Effector CD4-positive, alpha-beta T cell (primary cell): ENCODE results near the gene ITIH3.

ENCODE experiments used
- DNase-seq: peaks from one replicate; pipeline ENCODE4 v3.0.0-alpha.2; 2020

Gene ITIH3

GRCh38 chr3:52779837-52780585 lies 14.6 kb upstream of the ITIH3 start:
- DNase-seq, result no peak

GRCh38 chr3:52781741-52782140 lies 12.9 kb upstream of the ITIH3 start:
- no peak for DNase-seq

- DNase-seq, result no peak
Observed at GRCh38 chr3:52782412-52783210, 12.0 kb upstream of the ITIH3 start.

- no peak for DNase-seq
Observed at GRCh38 chr3:52783211-52783555, 11.4 kb upstream of the ITIH3 start.

DNA sequence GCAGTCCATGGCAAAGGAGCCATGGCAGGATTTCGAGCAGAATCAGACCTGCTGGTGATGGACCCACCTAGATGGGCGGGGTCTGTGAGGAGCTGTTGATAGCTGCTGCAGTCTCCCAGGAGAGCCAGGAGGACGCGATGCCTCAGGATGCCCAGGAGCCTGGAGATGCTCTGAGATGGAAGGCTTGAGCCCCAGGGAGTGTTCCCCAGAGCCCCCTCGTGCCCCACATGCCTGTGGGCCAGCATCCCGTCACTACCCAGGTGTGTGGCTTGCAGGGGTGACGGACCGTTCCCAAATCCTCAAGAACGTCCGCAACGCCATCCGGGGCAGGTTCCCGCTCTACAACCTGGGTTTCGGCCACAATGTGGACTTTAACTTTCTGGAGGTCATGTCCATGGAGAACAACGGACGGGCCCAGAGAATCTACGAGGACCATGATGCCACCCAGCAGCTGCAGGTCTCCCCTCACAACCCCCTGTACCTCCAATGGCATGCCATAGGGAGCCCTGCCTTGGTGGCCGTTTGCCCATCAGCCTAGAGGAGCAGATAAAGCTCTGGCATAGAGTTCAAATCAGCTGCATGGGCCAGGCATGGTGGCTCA lies 10.5 kb upstream of the ITIH3 start:
- DNase-seq, result no peak

DNA sequence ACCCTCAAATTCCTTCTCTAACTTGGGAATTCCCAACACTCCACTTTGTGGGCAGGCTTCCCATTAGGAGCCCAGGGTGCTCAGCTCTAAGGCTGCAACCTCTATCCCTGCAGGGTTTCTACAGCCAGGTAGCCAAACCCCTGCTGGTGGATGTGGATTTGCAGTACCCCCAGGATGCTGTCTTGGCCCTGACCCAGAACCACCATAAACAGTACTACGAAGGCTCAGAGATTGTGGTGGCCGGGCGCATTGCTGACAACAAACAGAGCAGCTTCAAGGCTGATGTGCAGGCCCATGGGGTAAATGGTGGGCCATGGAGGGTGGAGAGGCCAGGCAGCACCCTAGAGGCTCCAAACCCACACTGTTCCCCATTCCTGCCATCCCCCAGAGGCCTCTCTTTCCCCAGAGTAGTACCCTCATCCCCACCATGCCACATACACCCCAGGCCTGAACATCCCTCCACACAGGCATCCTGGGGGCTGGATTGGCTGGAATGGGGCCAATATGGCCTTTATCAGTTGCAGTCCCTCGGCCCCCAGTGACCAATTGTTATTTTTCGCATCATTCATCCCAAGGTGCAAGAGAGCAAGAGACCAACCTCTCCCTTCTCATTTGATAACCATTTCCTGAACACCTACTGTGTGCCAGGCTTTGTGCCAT lies 9.5 kb upstream of the ITIH3 start:
- no peak for DNase-seq

DNA sequence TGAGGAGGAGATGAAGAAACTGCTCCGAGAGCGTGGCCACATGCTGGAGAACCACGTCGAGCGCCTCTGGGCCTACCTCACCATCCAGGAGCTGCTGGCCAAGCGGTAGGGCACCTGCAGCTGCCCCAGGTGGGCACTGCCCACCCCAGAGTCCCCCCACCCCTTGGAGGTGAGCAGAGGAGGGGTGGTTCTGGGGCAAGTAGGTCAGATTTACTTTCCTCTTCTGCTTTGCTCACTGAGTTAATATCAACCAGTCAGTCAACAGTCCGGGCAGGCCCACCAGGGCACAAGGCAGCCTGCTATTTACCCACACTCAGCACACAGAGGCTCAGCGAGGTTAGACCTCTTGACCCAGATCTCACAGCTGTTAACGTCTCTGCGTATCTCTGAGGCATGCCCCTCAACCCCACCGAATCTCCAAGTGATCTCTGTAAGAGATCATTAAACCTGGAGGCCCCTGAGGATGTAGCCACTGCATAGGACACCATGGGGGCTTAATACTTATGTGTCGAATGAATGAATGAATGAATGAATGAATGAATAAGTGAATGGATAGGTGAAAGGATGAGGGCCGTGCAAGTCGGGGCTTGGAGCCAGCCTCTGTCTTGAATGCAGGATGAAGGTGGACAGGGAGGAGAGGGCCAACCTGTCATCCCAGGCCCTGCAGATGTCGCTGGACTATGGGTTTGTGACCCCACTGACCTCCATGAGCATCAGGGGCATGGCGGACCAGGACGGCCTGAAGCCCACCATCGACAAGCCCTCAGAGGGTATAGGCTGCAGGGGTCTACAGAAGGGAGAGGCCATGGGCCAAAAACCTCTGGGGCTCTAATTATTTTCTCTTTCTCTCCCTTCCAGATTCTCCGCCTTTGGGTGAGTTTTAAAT lies 8.0 kb upstream of the ITIH3 start:
- no peak for DNase-seq

GRCh38 chr3:52787246-52787645 lies 7.3 kb upstream of the ITIH3 start:
- no peak for DNase-seq

GRCh38 chr3:52787672-52788625 lies 6.6 kb upstream of the ITIH3 start:
- DNase-seq, result no peak

DNA sequence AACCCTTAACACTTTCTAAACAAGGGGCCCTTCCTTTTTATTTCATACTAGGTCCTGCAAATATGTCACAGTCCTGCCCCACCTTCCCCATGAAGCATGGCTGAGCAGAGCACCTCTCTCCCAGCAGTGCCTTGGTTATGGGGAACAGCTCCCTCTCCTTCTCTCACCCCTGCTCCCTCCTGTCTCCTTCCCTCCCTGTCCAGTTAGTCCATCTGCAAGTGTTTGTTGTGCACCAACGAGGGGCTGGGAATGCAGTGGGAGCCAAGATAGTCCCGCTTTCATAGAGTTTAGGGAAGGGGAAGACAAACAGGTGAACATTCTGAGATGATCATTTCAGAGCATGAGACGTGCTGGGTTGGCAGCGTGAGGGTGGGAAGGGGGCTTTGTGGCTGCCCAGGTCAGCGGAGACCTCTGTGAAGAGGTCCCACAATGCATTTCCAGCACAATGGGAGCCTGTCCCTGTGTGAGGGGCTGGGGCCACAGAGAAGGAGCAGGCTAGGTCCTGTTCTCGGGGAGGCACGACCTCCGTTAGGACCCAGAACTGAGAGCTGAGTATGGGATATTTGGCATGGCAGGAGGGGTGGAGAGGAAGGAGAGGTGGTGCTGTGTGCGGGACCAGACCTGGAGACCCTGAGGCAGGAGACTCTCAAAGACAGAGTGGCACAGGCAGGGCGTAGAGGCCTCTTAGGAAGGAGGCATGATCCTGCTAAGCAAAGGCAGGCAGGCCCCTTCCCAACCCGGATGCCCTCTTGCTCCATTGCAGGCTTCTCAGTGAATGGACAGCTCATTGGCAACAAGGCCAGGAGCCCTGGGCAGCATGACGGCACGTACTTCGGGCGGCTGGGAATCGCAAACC lies 5.5 kb upstream of the ITIH3 start:
- DNase-seq, result no peak

GRCh38 chr3:52789746-52790040 lies 4.9 kb upstream of the ITIH3 start:
- no peak for DNase-seq

DNA sequence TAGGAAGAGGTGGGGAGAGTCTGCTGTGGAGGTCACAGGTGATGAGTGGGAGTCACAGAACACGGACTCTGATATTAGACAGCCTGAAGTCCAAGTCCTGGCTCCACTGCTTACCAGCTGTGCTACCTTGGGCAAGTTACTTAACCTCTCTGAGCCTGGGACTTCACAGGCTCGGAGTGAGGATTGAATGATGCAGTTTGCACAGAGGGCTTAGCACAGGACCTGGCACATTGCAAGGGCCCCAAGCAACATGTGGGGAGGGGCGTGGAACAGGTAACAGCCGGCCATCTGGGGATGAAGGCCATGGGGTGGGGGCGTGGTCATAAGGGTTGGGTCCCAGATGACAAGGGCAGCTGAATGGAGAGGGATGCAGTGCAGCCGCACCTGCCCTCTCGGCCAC lies 4.3 kb upstream of the ITIH3 start:
- DNase-seq, result no peak

DNA sequence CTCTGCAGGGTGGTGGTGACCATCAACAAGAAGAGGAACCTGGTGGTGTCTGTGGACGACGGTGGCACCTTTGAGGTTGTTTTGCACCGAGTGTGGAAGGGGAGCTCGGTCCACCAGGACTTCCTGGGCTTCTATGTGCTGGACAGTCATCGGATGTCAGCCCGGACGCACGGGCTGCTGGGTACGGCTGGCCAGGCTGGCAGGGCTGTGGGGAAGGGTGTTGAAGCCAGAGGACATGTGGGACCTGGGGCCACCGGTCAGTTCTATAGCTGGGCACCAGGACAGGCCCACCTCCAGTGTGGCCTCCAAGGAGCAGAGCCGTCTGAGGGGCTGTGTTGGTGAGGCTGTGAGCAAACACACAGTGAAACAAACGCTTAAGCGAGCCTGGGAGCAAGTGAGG lies 3.9 kb upstream of the ITIH3 start:
- no peak for DNase-seq

DNA sequence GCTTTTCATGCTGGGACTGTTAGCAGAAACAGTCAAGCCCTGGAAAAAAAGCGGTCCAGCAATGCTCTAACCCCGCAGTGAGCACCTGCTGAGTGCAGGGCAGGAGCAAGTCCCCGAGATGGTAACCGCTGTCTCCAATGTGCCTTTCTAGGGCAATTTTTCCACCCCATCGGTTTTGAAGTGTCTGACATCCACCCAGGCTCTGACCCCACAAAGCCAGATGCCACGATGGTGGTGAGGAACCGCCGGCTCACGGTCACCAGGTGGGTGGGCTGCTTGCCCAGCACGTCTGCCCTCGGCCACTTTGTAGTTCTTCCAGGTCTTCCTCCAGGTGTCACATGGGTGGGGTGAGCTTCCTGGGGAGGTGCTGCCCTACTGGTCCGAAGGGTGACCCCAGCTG lies 3.2 kb upstream of the ITIH3 start:
- no peak for DNase-seq

GRCh38 chr3:52791928-52792327 lies 2.7 kb upstream of the ITIH3 start:
- DNase-seq, result no peak

DNA sequence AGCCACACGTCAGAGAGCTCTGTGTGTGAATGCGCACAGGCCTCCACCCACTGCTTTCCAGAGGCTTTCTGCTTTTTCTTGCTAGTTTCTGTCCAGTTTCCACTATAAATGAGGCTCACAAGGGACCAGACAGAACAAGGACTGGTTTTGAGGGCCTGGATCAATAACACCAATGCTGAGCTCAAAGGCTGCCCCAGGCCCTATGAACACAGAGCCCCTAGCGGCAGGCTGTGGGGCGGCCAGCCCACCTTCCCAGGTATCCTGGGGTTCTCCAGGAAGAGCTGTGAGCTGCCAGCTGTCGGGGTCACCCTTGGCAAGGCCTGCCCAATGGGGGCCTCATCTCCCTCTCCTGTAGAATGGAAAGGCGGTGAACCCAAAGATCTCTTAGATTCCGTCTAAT lies 2.2 kb upstream of the ITIH3 start:
- DNase-seq, result no peak

DNA sequence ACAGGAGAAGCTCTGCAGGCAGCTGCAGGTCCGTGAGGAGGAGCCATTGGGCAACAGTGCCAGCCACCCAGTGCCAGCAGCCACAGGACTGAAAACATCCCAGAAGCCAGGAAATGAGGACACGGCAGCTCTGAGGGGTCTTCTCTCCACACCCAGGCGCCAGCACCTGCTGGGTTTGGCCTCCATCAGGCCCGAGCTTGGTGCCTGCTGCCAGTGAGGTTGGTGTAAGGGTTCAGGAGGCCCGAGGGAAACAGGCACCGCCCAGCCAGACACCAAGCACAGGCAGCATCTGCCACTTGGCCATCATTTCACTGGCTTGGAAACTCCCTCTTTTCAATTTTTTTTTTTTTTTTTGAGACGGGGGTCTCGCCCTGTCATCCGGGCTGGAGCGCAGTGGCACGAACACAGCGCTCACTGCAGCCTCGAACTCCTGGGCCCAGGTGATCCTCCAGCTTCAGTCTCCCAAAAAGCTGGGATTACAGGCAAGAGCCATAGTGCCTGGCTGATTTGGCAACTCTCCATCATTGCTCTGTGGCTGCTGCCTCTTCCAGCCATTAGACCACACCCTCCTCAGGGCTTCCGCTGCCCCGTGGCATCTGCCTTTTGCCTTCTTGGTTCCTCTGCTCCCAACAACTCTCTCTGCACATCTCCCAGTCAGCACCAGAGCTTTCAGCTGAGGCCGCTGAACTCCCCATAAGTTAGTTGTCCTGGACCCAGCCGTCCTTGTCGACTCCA lies 1.5 kb upstream of the ITIH3 start:
- no peak for DNase-seq

DNA sequence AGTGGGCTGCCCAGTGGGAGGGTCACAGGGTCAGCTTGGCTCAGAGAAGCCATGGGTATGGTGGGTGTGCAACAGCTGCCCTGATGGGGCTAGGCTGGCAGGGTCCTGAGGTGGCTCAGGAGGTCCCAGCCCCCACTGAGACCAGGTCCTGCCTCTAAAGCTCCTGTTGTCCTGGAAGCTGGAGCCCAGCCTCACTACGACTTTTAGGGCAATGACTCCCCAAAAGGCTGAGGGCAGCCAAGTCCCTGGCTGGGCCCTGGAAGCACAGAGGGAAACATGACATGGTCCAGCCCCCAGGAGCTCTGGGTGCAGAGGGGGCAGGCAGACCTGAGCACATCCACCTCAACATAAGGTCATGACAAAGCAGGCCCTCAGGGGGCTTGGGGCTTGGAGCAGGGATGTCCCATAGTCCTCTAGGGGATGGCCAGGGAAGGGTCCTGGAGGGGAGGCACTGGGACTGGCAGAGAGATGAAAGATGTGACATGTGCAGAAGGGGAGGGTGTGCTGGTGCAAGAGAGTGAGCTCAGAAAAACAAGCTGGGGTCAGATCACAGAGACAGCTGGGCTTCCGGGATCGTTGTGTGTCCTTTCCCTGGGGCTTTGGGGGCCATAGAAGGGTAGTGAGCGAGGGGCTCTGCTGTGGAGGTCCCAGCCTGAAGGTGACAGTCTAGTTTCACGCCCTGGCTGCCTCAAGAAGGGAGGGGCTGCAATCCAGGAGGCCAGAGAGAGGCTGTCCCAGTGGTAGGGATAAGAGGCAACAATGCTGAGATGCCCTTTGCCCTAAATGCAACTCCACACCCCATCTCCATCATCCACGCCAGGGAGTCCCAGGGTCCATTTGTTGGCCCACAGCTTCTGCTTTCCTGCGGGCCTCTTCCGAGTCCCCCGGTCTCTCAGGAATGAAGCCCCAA lies 639 bp upstream of the ITIH3 start:
- no peak for DNase-seq
